Mesenchymal stem cell (in vitro differentiated cells and primary cell): ENCODE results near the gene ZMIZ2.
A peak's percentile ranks its signal among the peaks of the same experiment; 100 is the strongest.

Experiments used
- DNase-seq: peaks from one replicate; pipeline ENCODE4 v3.0.0-alpha.2; 2013
- H2AFZ ChIP-seq: one replicate; pipeline ENCODE4 v1.6.1; 2013; ENCODE audit warnings: low read depth, mild to moderate bottlenecking, control low read depth, inconsistent platforms, low read length, moderate library complexity
- H2AK5ac ChIP-seq: 2 replicates; pipeline ENCODE4 v1.6.1; 2013; ENCODE audit warnings: low read length, moderate library complexity, mild to moderate bottlenecking, inconsistent platforms; ENCODE audit not compliant: severe bottlenecking
- H2BK120ac ChIP-seq: one replicate; pipeline ENCODE4 v1.6.1; 2013; ENCODE audit warnings: low read depth, mild to moderate bottlenecking, inconsistent platforms, low read length, moderate library complexity
- H2BK12ac ChIP-seq, 2 experiments: one replicate each; pipeline ENCODE4 v1.6.1; 2013; ENCODE audit warnings: inconsistent platforms in 2 of 2, low read length in 2 of 2, mild to moderate bottlenecking in 2 of 2, moderate library complexity in 2 of 2, control low read depth in 1 of 2
- H2BK15ac ChIP-seq: one replicate; pipeline ENCODE4 v1.6.1; 2013; ENCODE audit warnings: mild to moderate bottlenecking, low read depth, inconsistent platforms; ENCODE audit not compliant: poor library complexity, severe bottlenecking
- H2BK5ac ChIP-seq: 2 replicates; pipeline ENCODE4 v1.6.1; 2013; ENCODE audit warnings: low read depth, mild to moderate bottlenecking, low read length, control low read depth, inconsistent platforms; ENCODE audit not compliant: poor library complexity, severe bottlenecking
- H3K14ac ChIP-seq, 2 experiments: one replicate each; pipeline ENCODE4 v1.6.1; 2013; ENCODE audit warnings: inconsistent platforms in 2 of 2, low read length in 2 of 2, control low read depth in 1 of 2, mild to moderate bottlenecking in 1 of 2, moderate library complexity in 1 of 2
- H3K18ac ChIP-seq, 2 experiments: one replicate each; pipeline ENCODE4 v1.6.1; 2013; ENCODE audit warnings: inconsistent platforms in 2 of 2, low read length in 2 of 2, control low read depth in 1 of 2, low read depth in 1 of 2, mild to moderate bottlenecking in 1 of 2
- H3K23ac ChIP-seq, 2 experiments: one replicate each; pipeline ENCODE4 v1.6.1; 2013; ENCODE audit warnings: inconsistent platforms in 2 of 2, low read length in 2 of 2, mild to moderate bottlenecking in 2 of 2, moderate library complexity in 2 of 2, control low read depth in 1 of 2
- H3K27ac ChIP-seq: 2 replicates; pipeline ENCODE4 v1.5.1; 2013; ENCODE audit warnings: mild to moderate bottlenecking, moderate library complexity, low read length, control low read depth, inconsistent platforms; ENCODE audit not compliant: poor library complexity, severe bottlenecking
- H3K27me3 ChIP-seq, 2 experiments: 2 replicates each; pipeline versions ENCODE4 v1.6.1 to v1.7.0; 2013; ENCODE audit warnings: low read length in 2 of 2, mild to moderate bottlenecking in 2 of 2, moderate library complexity in 2 of 2, control low read depth in 1 of 2, inconsistent platforms in 1 of 2; ENCODE audit not compliant: control insufficient read depth in 1 of 2, insufficient read depth in 1 of 2
- H3K36me3 ChIP-seq, 2 experiments: 2 replicates each; pipeline versions ENCODE4 v1.6.1 to v1.7.0; 2013; ENCODE audit warnings: low read length in 2 of 2, control low read depth in 1 of 2, inconsistent platforms in 1 of 2, low read depth in 1 of 2, mild to moderate bottlenecking in 1 of 2; ENCODE audit not compliant: insufficient read depth in 2 of 2, control insufficient read depth in 1 of 2
- H3K4ac ChIP-seq, 2 experiments: one replicate each; pipeline ENCODE4 v1.6.1; 2013; ENCODE audit warnings: inconsistent platforms in 2 of 2, low read length in 2 of 2, mild to moderate bottlenecking in 2 of 2, moderate library complexity in 2 of 2, control low read depth in 1 of 2, low read depth in 1 of 2
- H3K4me1 ChIP-seq: 2 replicates; pipeline ENCODE4 v1.6.1; 2013; ENCODE audit warnings: low read depth, low read length, control low read depth; ENCODE audit not compliant: control insufficient read depth, insufficient read depth
- H3K4me2 ChIP-seq: 2 replicates; pipeline ENCODE4 v1.6.1; 2013; ENCODE audit warnings: low read length, mild to moderate bottlenecking, inconsistent platforms; ENCODE audit not compliant: poor library complexity, severe bottlenecking
- H3K4me3 ChIP-seq, 2 experiments: 2 replicates each; pipeline versions ENCODE4 v1.5.1 to v1.7.0; 2013; ENCODE audit warnings: low read length in 2 of 2, mild to moderate bottlenecking in 2 of 2, control low read depth in 1 of 2, low read depth in 1 of 2; ENCODE audit not compliant: insufficient read depth in 1 of 2
- H3K79me1 ChIP-seq: replicated peaks from 2 replicates; pipeline ENCODE4 v1.6.1; 2013; ENCODE audit warnings: mild to moderate bottlenecking, control low read depth, low read length, inconsistent platforms; ENCODE audit not compliant: poor library complexity, severe bottlenecking
- H3K9ac ChIP-seq: 2 replicates; pipeline ENCODE4 v1.7.0; 2013; ENCODE audit warnings: mild to moderate bottlenecking, low read length, moderate library complexity
- H3K9me3 ChIP-seq: 2 replicates; pipeline ENCODE4 v1.7.0; 2013; ENCODE audit warnings: mild to moderate bottlenecking, low read length; ENCODE audit not compliant: control insufficient read depth
- H4K8ac ChIP-seq: one replicate; pipeline ENCODE4 v1.6.1; 2013; ENCODE audit warnings: inconsistent platforms, mild to moderate bottlenecking, low read length, moderate library complexity
- H4K91ac ChIP-seq: one replicate; pipeline ENCODE4 v1.6.1; 2013; ENCODE audit warnings: mild to moderate bottlenecking, low read length, inconsistent platforms
- WGBS: methylation state at CpG from one replicate; pipeline ENCODE4 v1.1.7; 2013; ENCODE audit warnings: mixed read lengths; 5-methylcytosine and 5-hydroxymethylcytosine counted together

Gene ZMIZ2

DNA sequence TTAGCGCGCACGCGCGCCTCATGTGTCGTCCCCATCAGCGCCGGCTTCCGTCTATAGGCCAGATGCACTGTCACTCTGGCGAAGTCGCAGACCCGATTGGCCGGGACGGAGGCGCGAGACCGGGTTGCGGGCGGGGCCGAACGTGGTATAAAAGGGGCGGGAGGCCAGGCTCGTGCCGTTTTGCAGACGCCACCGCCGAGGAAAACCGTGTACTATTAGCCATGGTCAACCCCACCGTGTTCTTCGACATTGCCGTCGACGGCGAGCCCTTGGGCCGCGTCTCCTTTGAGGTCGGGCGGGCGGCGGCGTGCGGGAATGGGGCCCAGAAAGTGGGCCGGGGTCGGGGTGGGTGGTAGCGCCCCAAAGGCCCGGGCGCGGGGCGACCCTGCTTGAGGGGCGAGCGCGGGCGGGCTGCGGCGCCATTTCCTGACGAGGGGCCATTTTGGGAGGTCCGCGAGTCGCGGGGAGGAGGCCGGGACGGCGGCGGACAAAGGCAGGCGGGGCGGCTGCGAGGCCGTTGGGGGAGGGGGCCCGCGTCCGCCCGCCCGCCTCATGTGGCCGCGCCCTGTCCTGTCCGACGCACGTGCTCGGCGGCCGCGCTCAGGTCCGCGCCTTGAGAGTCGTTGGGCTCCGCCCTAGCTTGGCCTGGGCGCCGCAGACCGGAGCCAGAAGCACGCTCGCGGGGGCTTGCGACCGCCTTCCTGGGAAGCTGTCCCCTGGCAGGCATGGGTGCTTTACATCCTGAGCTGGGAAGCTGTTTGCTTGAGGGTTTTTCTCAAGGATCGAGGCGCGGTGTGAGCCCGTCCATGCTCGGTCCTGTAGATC is 48.1 kb downstream of the ZMIZ2 start, which contains the start of gene PPIA:
Gene PPIA (plus strand): TSS at position 178 of the 825 bp plus-strand sequence. CDS start 44 bp downstream, at position 222.
- Histone ChIP-seq H2BK12ac (peak within 1 kb of the TSS; percentile 64 to 82), H3K4me3 (peak within 1 kb of the TSS; percentile 88 to 94), H3K9me3 (no peaks in the 10 kb centered on the region), H4K91ac (peak within 1 kb of the TSS; percentile 99), H2BK5ac (peak within 1 kb of the TSS; percentile 99), H3K9ac (peak within 1 kb of the TSS; percentile 99), H2BK120ac (peak within 1 kb of the TSS; percentile 100), H3K4me2 (peak within 1 kb of the TSS; percentile 78), H2BK15ac (peak within 1 kb of the TSS; percentile 96), H3K23ac (peak within 1 kb of the TSS; percentile 93 to 98), H3K27me3 (no peaks in the 10 kb centered on the region), H3K14ac (peak within 1 kb of the TSS; percentile 90 to 98), H3K36me3 (peaks cover 12 to 35% of the 10 kb centered on the region in 2 experiments), H2AK5ac (peak within 1 kb of the TSS; percentile 100), H3K79me1 (peaks cover 4% of the 10 kb centered on the region), H4K8ac (peak within 1 kb of the TSS; percentile 97), H2AFZ (peak within 1 kb of the TSS; percentile 85), H3K27ac (peak within 1 kb of the TSS; percentile 99), H3K18ac (peak within 1 kb of the TSS; percentile 98 to 100), H3K4me1 (peaks cover 9% of the 10 kb centered on the region), H3K4ac (peak within 1 kb of the TSS; percentile 97 to 100)
- DNase-seq, result peak; percentile 98
- under 1% methylated on average over 91 of the region's 99 CpGs for WGBS

DNA sequence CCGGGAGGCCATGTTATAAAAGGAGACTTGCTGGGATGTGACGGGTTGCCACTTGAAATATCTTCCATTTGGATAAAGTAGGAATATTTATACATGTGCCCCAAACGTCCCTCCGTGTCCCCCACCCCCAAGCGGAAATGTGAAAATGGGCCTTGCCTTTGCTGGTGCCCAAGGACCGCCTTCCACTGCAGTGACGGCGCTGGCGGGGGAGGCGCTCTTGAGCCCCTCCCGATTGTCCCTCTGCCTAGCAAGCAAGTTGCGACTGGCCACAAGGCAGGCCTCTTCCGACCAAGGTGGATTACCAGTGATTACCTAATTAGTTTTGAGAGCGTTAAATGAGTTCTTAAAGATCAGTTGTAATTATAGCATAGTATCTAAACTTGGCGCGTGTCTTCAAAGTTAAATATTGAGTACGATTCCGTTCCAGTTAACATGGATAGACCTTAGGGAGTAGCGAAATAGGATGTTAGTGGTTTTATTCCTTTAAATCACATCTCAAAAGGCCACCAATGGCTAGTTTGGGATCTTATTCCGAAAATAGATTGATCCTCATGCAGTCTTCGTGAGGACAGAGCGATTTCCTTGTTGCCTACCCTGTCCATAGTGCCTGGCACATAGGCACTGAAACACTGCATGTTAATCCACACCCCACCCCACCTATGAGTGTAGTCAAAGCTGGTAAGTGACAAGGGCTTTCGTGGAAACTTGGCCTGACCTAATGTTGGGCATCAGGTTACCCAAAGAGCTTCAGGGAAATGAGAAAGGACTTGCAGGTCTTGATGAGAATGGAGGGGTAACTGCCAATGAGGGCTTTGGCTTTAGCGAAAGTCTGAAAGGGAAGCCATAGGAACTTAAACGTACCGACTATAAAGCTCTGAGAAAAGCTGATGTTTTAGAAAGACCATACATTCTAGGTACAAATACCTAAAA is 48.9 kb downstream of the ZMIZ2 start:
- H2AK5ac ChIP-seq, result peak overlapping the region; percentile 100
- H2AFZ ChIP-seq, result no peak overlapping the region
- H3K4me2 ChIP-seq, result peak overlapping the region; percentile 78
- no peak overlapping the region for H2BK15ac ChIP-seq
- no peaks in the 10 kb centered on the region for H3K9me3 ChIP-seq
- peak; percentile 90 for DNase-seq
- H4K8ac ChIP-seq, result peak overlapping the region; percentile 97
- H3K4me3 ChIP-seq, result peak overlapping the region; percentile 88 to 94
- H3K18ac ChIP-seq, result peak overlapping the region; percentile 98 to 100
- peaks cover 7% of the 10 kb centered on the region for H3K79me1 ChIP-seq
- peak overlapping the region; percentile 97 to 100 for H3K4ac ChIP-seq
- no peaks in the 10 kb centered on the region for H3K27me3 ChIP-seq
- H3K9ac ChIP-seq, result peak overlapping the region; percentile 99
- no peak overlapping the region for H3K23ac ChIP-seq
- H2BK5ac ChIP-seq, result peak overlapping the region; percentile 99
- H3K27ac ChIP-seq, result peak overlapping the region; percentile 99
- 2% methylated on average over 20 of the region's 26 CpGs for WGBS
- H3K36me3 ChIP-seq, result peaks cover 20 to 44% of the 10 kb centered on the region in 2 experiments
- H2BK120ac ChIP-seq, result peak overlapping the region; percentile 100
- H3K14ac ChIP-seq, result peak overlapping the region; percentile 90 to 98
- H2BK12ac ChIP-seq, result peak overlapping the region in 1 of 2 experiments; percentile 82
- H4K91ac ChIP-seq, result peak overlapping the region; percentile 99
- peaks cover 11% of the 10 kb centered on the region for H3K4me1 ChIP-seq

DNA sequence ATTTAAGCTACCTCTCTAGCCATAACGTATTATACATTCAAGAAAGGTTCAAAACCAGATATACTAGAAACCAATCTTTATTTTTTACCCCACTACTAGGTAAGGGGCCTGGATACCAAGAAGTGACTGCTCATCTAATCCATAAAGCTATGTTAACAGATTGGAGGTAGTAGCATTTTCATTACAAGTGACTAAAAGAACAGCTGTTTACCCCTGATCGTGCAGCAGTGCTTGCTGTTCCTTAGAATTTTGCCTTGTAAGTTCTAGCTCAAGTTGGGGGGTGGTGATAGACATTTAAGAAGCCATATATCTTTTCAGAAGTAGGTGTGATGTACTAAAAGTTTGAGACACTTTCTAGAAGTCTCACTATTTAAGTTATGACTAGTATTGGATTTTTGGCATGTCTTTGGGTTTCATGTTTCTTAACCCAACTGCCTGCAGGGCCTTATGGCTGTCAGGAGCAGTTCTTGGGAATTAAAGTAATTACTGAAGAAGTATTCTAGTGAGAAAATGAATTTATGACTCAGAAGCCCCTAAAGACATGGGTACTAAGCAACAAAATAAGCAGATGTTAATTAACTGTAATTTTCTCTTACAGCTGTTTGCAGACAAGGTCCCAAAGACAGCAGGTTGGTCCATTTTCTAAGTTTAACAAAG is 50.1 kb downstream of the ZMIZ2 start:
- Histone ChIP-seq H3K9ac (peak overlapping the region; percentile 99), H3K18ac (no peak overlapping the region), H3K36me3 (peaks cover 31 to 56% of the 10 kb centered on the region in 2 experiments), H4K8ac (no peak overlapping the region), H3K23ac (no peak overlapping the region), H2BK15ac (no peak overlapping the region), H3K9me3 (no peaks in the 10 kb centered on the region), H3K4ac (no peak overlapping the region), H4K91ac (no peak overlapping the region), H2BK12ac (no peak overlapping the region), H3K4me3 (peak overlapping the region in 1 of 2 experiments; percentile 88), H3K4me1 (peaks cover 11% of the 10 kb centered on the region), H3K79me1 (peaks cover 10% of the 10 kb centered on the region), H3K14ac (no peak overlapping the region), H2AK5ac (no peak overlapping the region), H2BK5ac (no peak overlapping the region), H2AFZ (no peak overlapping the region), H3K27ac (no peak overlapping the region), H3K27me3 (no peaks in the 10 kb centered on the region), H3K4me2 (peak overlapping the region; percentile 30), H2BK120ac (no peak overlapping the region)
- no peak for DNase-seq
- 77% methylated on average over 1 of the region's 2 CpGs for WGBS
